Nephron (organoid): ENCODE results near the gene POU2AF2.

Source experiments
- H3K27ac Mint-ChIP-seq, 3 experiments: 2 replicates each; pipeline ENCODE4 v1.8.0; 2020; ENCODE audit warnings: mixed read lengths in 3 of 3, mild to moderate bottlenecking in 2 of 3, moderate library complexity in 1 of 3
- H3K27me3 Mint-ChIP-seq: 2 replicates; pipeline ENCODE4 v1.8.0; 2021; ENCODE audit warnings: low read depth, mild to moderate bottlenecking, moderate library complexity, mixed read lengths
- H3K36me3 Mint-ChIP-seq: 2 replicates; pipeline ENCODE4 v1.8.0; 2020; ENCODE audit warnings: low read depth, mixed read lengths
- H3K4me1 Mint-ChIP-seq: 2 replicates; pipeline ENCODE4 v1.8.0; 2020; ENCODE audit warnings: mixed read lengths
- H3K4me3 Mint-ChIP-seq, 3 experiments: 2 replicates each; pipeline ENCODE4 v1.8.0; 2020; ENCODE audit warnings: mild to moderate bottlenecking in 3 of 3, mixed read lengths in 3 of 3, moderate library complexity in 2 of 3
- H3K9me3 Mint-ChIP-seq: 2 replicates; pipeline ENCODE4 v1.8.0; 2020; ENCODE audit warnings: mixed read lengths
- TF ChIP-seq, protein P1 (sequence below), 3 experiments: fragments of 200-600 bp; sonication (generic); IDR thresholded peaks; one replicate each; pipeline ENCODE4 v1.5.0; 2021; ENCODE audit warnings: antibody characterized with exemption in 3 of 3; ENCODE audit not compliant: unreplicated experiment in 3 of 3

Gene POU2AF2

DNA sequence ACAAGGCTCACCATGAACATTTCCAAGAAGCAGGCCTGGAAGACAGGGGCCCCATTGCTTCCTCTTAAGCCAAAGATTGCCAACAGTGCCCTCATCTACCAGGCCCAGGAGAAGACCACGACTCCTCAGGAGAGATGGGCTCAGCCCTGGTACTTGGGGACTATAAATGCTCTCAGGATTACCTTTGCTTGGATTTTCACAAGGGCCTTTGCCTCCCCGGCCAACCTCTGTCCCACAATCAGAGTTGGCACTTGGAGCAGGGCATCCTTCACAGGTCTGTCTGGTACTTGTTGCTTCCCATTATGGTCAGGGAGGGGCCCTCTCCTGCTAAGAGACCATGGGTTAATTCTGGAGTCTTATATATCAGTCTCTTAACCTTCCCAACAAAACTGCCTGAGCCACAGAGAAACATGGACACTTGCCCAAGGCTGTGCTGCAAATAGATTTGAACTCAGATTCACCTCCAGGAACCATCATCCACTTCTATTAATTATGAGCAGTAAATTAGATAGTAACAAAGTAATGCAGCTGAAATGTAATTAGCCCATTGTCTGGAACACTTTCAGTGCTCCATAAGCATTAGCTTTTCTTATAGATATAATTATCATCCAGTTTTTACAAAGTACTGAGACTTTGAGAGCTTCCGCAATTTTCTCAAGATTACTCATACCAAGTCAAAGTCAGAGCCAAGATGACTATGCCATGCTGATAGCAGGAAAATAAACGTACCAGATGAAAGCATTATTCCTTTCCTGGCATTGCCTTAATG is 86.4 kb downstream of the POU2AF2 start:
- Mint-ChIP-seq H3K27ac (peak overlapping the region in 2 of 3 experiments; percentile 51 to 59), H3K9me3 (no peaks in the 10 kb centered on the region), H3K27me3 (peaks cover 8% of the 10 kb centered on the region), H3K36me3 (no peaks in the 10 kb centered on the region), H3K4me3 (no peak overlapping the region), H3K4me1 (peaks cover 51% of the 10 kb centered on the region)
- TF ChIP-seq, protein P1, sequence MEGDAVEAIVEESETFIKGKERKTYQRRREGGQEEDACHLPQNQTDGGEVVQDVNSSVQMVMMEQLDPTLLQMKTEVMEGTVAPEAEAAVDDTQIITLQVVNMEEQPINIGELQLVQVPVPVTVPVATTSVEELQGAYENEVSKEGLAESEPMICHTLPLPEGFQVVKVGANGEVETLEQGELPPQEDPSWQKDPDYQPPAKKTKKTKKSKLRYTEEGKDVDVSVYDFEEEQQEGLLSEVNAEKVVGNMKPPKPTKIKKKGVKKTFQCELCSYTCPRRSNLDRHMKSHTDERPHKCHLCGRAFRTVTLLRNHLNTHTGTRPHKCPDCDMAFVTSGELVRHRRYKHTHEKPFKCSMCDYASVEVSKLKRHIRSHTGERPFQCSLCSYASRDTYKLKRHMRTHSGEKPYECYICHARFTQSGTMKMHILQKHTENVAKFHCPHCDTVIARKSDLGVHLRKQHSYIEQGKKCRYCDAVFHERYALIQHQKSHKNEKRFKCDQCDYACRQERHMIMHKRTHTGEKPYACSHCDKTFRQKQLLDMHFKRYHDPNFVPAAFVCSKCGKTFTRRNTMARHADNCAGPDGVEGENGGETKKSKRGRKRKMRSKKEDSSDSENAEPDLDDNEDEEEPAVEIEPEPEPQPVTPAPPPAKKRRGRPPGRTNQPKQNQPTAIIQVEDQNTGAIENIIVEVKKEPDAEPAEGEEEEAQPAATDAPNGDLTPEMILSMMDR (IDR thresholded peaks at IDR 0.05; ENCODE audit: unreplicated experiment in 3 of 3), result no peak

DNA sequence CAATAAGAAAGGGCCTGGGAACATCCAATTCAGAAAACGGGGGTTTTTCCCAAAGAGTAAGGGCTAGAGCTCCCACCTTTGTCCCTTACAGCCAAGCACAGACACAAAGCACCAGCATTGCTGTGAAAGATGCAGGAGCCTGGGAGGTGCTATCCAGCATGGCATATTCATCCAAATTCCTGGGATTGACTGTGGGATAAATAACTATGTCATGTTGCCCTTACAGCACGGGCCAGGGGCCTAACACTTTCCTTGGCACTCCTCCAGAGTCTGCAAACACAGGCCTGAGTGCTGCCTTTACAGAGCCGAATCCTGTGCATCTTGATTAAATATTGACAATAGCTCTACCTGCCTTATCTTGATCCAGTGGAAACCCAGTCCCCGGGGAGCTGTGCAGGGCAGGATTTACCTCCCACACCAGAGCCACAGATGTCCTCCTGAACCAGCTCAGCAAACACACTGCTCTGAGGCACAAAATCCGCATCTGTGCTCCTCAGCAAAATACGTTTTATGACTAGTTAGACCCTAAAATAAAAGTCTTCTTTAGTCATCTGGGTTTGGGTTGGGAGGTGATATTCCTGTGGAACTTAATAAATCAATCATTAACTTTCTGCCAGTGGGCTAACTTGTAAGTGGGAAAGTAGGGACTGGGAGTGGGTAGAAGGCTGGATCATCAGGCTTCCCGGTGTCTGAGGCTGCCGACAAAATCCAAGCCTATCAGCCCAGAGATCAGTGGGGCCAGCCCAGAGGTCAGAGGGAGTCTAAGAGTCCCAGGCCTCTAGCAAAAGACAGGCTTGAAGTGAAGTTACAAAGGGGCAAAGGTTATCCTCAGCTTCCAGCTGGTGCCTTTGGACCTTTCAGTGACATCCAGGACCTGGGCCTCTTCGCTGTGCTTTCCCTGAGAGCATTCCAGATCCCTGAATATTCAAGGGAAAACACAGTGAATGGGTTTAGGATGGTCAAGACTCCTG is 89.3 kb downstream of the POU2AF2 start:
- peak overlapping the region; percentile 27 to 94 (median 80) for H3K27ac Mint-ChIP-seq
- no peak overlapping the region for H3K4me3 Mint-ChIP-seq
- no peaks in the 10 kb centered on the region for H3K36me3 Mint-ChIP-seq
- TF ChIP-seq, protein P1 (IDR thresholded peaks at IDR 0.05; ENCODE audit: unreplicated experiment in 3 of 3), result no peak
- peaks cover 8% of the 10 kb centered on the region for H3K27me3 Mint-ChIP-seq
- peaks cover 11% of the 10 kb centered on the region for H3K9me3 Mint-ChIP-seq
- peaks cover 42% of the 10 kb centered on the region for H3K4me1 Mint-ChIP-seq

DNA sequence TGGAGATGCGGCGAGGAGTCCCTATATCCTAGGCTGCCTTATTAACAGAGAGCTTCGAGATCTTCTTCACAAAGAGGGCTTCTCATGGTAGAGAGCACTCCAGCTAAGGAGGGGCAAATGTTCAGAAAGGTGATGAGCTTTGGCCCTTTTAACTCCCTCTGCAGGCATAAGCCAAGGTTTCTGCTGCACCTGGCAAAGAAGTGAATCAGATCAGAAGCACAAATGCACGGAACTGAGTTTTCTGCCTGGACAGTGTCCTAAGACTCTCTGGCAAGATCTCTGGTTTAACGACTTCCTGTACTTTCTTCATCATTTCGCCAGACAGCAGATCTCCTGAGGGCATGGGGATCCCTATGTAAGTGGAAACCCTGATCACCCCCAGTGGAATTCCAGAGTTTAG is 90.0 kb downstream of the POU2AF2 start:
- Mint-ChIP-seq H3K9me3 (peaks cover 15% of the 10 kb centered on the region), H3K27ac (peak overlapping the region; percentile 18 to 94 (median 27)), H3K4me1 (peaks cover 40% of the 10 kb centered on the region), H3K27me3 (peaks cover 8% of the 10 kb centered on the region), H3K4me3 (no peak overlapping the region), H3K36me3 (no peaks in the 10 kb centered on the region)
- TF ChIP-seq, protein P1 (IDR thresholded peaks at IDR 0.05; ENCODE audit: unreplicated experiment in 3 of 3), result no peak
